Measurements from ENCODE around the gene DHX16. TPM values are rescaled to one million over a fixed set of nuclear protein-coding genes. Genes with fewer than 3 reads are reported as not detected.
"Not testable (repeated sequence)": the region's sequence is repeated elsewhere in the genome, so short reads cannot be mapped to it uniquely, and the experiment has no call there.

DHX16 gene
- total RNA-seq, 2 donors from 2014 or later, result 17.6 to 22.5 TPM

DNA sequence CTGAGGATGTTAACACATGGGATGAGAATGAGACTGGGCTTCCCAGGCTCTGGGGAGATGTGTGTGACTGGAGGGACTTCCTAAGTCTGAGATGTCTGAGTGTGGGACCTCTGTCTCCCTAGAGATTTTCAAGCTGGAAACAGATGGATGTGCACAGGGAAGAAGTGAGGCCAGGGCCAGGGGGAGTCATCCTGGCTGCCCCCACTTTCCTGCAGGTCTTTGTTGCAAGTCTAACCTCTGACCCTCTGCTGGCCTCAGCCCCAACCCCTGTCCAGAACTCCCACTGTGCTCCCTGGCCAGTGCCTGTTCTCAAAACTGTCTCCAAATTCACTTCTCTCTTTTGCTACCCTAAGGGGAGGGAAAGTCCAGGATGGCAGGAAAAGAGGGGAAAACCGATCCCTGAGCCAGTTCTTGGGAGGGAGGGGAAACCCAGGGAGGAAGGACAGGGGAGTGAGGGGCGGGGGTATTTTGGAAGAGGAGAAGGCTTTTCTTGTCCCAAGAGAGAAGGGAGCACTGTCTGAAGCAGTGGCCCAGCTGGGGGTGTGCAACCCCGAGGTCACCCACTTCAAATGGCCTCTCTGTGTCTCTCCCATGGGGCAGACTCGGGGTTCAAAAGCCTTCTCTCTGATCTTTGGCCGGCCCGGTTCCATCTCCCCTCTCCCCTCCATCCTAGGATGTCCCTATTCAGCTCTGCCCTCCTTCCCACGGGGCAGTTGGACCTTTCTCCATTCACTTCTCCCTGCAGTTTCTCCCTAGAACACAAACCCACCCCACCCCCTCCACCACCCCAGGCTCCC is 10.6 kb upstream of the DHX16 start:
- no peak for DNase-seq (ENCODE audit: low spot score)
- intact Hi-C loops (cut with DNase I), result loop anchor here in 1 of 2 donors (2.0 kb wide), 1 partner anchor 39 kb away; no protein-coding TSS in a partner anchor

- DNase-seq (ENCODE audit: low spot score), result peak; percentile 96
- intact Hi-C loops (cut with DNase I), result loop anchor here in 1 of 2 donors (2.0 kb wide), 1 partner anchor 40 kb away; no protein-coding TSS in a partner anchor
Measured at GRCh38 chr6:30682143-30683117, 9.6 kb upstream of the DHX16 start.

DNA sequence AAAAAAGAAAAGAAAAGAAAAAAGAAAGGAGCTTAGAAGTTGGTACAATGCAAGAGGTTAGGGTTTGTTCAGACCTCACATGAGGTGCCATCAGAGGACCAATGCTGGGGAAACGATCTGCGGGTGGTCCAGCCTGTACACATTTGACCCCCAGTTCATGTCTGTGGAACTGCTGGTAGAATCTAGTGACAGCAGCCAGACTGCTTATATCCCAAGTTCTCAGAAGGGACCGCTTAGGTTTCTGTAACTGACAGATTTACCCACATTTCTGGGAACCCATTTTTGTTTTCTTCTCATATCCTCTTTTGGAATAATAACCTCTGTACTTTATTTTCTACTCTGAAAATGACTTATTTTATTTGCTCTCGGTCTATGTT is 8.9 kb upstream of the DHX16 start:
- intact Hi-C loops (cut with DNase I), result loop anchor here in 1 of 2 donors (2.0 kb wide), 1 partner anchor 41 kb away; no protein-coding TSS in a partner anchor
- DNase-seq (ENCODE audit: low spot score), result no peak

DNA sequence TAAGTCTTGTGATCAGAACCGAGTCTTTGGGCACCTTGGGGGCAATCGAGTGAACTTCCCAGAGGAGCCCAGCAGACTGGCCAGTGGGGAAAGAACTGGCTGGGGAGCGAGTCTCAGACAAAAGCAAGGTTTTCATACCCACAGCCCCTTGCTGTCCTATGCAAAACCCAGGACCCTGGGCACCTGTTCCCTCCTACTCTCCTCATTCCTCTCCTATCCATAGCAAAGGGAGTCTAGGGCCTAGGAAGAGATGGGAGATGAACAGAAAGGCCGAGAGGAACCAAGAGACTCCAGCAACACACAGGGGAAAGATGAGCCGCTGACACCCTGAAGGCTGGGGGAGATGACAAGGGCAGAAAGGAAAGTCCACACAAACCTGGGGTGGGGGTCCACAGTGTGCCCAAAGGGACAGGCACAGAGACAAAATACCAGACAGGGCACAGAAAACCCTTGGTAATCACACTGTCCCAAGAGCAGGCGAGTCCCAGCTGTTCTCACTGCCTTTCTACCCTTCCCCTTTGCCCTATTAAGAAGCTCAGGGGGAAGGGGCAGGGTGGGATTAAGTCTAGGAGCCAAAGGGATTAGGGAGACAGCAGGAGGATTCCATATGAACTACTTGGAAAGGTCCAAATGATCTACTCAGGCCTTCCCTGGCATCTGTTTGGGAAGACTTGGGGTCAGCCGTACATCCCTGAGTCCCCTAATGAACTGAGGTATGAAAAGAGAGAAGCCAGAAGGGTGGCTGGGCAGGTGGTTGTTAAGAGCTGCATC is 7.1 kb upstream of the DHX16 start:
- DNase-seq (ENCODE audit: low spot score), result no peak

GRCh38 chr6:30678964-30679726 is 6.3 kb upstream of the DHX16 start:
- peak; percentile 96 for DNase-seq (ENCODE audit: low spot score)
- intact Hi-C loops (cut with DNase I), result loop anchor here in 1 of 2 donors (2.0 kb wide), 1 partner anchor 44 kb away; no protein-coding TSS in a partner anchor

More for the DNA sequence above, 7.1 kb upstream of the DHX16 start:
- intact Hi-C loops (cut with DNase I), result loop anchor here in 1 of 2 donors (2.0 kb wide), 1 partner anchor 43 kb away; no protein-coding TSS in a partner anchor

DNA sequence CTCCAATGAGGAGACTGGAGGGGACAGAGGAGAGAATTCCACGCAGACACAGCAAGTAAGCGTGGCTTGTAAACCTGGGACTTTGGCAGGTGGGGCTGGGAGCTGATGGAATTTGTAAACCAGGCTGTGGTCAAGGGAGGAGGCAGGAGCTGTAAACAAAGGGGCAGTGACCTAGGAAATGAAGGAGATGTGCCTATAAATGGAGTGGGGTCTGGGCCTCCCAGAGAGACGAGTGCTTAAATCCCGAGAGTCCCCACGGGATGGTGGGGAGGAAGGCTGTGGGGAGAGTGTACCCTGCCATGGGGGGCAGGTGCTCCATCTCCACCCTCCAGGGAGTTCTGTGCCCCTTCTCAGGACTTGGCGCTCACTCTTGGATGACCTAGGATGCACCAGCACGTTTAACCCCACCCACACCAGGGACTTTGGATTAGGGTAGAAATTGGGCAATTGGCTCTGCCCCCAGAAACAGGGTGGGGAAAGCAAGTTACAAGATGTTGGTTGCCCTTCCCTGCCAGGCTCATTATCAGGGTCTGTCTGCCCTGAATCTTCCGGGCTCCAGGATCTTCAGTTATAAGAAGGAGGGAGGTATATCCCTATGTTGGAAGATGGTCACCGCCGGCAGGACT is 4.0 kb upstream of the DHX16 start:
- intact Hi-C loops (cut with DNase I), result no loop called here
- DNase-seq (ENCODE audit: low spot score), result peak; percentile 61

DNA sequence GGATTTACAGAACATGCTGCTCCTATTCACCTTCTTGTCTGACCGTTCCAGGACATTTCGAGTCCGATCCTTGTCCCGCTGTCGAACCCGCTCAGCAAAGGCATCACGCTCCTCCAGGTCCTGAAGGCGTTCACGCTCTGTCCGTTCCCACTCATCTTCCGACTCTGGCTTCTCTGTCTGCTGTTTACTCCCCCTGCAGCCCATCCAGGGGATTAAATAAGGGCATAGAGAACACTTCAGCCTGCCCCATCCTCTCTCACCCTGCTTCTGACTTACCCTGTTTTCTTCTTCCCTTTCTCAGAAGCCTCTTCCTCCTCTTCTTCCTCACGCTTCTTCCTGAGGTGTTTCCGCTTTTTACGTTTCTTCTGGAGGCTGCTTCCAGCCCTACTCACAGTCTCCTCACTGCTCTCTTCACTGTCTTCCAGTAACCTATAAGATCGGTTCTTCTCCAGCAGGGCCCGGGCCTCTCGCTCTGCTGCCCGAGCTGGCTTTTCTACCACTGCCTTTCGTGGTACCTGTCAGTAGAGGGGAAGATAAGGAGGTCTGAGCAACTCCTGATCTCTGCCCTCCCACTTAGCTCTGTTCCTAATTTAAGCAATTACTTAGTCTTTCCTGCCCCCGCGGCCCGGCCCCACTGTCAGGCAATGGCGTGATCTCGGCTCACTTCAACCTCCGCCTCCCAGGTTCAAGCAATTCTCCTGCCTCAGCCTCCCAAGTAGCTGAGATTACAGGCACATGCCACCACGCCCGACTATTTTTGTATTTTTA is 1.9 kb downstream of the DHX16 start:
- no peak for DNase-seq (ENCODE audit: low spot score)
- intact Hi-C loops (cut with DNase I), result no loop called here

- intact Hi-C loops (cut with DNase I), result loop anchor here in 1 of 2 donors (10.0 kb wide), 1 partner anchor 429 kb away; no protein-coding TSS in a partner anchor
- not testable (repeated sequence) for DNase-seq (ENCODE audit: low spot score)
Measured at GRCh38 chr6:30666300-30666699, 6.5 kb downstream of the DHX16 start.

DNA sequence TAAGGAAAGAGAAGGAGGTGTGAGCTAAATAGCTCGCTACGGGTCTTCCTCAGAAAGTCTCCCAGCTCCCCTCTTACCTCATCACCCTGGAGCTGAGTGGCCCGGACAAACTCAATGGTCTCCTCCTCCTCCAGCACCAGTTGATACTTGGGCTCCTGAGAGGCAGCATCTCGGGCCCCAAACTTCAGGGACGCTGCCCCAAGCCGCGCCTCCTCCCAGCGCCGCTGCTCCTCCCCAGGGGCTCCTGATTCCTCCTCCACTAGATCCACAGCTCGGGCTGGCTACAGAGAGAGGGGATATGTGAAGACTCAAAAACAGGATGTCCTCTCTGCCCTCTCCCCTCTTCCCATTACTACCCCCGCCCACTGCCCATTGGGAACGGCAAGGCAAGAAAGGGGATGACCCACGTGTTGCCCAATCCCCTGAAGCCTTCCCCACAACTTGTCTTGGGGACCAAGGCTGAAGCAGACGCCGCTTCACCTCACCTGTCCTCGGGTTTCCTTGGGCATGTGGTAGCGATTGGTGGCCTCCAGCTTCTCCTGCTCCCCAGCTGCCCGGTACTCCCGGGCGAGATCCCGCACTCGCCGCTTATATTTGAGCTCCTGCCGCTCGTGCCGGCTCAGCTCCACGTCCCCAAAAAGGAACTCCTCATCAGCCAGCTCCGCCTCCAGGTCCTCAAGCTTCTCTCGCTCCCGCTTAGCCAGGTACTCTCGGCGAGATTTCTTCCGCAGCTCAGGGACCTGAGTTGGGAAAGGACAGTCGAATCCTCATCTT is 7.6 kb downstream of the DHX16 start:
- no peak for DNase-seq (ENCODE audit: low spot score)
- intact Hi-C loops (cut with DNase I), result loop anchor here in 1 of 2 donors (10.0 kb wide), 1 partner anchor 430 kb away; no protein-coding TSS in a partner anchor

DNA sequence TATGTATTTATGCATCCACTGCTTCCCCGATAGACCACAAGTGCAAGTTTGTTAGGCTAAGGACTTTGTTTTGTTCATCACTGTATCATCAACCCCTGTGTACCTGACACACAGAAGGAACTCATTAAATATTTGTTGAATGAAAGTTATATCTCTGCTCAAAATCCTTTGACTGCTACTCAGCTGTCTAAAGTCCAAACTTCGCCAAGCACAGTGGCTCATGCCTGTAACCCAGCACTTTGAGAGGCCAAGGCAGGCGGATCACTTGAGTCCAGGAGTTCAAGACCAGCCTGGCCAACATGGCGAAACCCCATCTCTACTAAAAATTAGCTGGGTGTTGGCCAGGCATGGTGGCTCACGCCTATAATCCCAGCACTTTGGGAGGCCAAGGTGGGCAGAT is 14.9 kb downstream of the DHX16 start:
- DNase-seq (ENCODE audit: low spot score); intact Hi-C loops (cut with DNase I): not testable (repeated sequence)

DNA sequence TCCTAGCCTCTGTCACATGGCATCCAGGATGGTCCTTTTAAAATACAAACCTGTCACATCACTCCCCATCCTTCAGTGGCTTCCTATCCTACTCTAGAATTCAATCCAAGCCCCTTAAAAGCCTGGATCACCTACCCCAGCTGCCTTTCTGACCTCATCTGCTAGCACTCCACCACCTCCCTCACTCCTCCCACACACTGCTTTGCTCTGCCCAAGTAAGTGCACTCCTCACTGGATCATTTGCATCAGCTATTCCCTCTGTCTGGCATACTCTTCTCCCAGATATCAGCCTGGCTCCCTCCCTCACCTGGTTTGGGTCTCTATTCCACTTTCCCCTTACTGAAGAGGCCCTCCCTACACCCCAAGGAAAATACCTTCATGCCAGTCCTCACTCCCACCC is 15.4 kb downstream of the DHX16 start:
- intact Hi-C loops (cut with DNase I), result no loop called here

DNA sequence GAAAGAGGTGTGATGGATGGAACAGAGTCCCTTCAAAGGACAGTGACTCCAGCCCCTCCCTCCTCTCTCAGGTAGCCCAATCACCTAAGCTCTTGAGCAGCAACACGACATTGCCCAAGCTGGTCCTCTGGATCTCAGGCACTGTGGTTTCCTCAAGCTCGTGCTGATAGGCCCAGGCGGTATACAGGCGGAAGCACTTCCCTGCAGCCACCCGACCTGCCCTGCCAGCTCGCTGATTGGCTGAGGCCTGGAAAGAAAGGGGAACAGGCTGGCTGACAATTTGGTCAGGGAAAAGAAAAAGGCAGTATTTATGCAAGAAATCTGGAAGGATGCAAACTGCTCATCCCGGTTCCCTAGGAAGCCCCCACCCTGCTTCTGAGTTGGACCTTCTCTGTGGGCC is 16.3 kb downstream of the DHX16 start:
- no peak for DNase-seq (ENCODE audit: low spot score)
- intact Hi-C loops (cut with DNase I), result no loop called here

More for the DNA sequence above, 15.4 kb downstream of the DHX16 start:
- DNase-seq (ENCODE audit: low spot score), result no peak

- no peak for DNase-seq (ENCODE audit: low spot score)
- intact Hi-C loops (cut with DNase I), result no loop called here
Measured at GRCh38 chr6:30655743-30656094, 17.1 kb downstream of the DHX16 start.

- intact Hi-C loops (cut with DNase I), result no loop called here
- no peak for DNase-seq (ENCODE audit: low spot score)
Measured at GRCh38 chr6:30654798-30655742, 17.7 kb downstream of the DHX16 start.

GRCh38 chr6:30651143-30651542 is 21.7 kb downstream of the DHX16 start:
- no peak for DNase-seq (ENCODE audit: low spot score)
- intact Hi-C loops (cut with DNase I), result no loop called here
